Parathyroid adenoma (tissue), 2 donors: ENCODE data around the gene STX8.

Experiments used
- H2AFZ ChIP-seq: fragments of 300-600 bp; sonication (generic); one replicate; pipeline ENCODE4 v1.7.0; 2017; ENCODE audit warnings: antibody characterized with exemption, mild to moderate bottlenecking
- H3K27ac ChIP-seq: fragments of 300-600 bp; sonication (generic); one replicate; pipeline ENCODE4 v1.7.0; 2017
- H3K27me3 ChIP-seq: fragments of 300-600 bp; sonication (generic); one replicate; pipeline ENCODE4 v1.7.0; 2017; ENCODE audit warnings: low read length; ENCODE audit not compliant: control insufficient read depth, insufficient read depth
- H3K36me3 ChIP-seq: fragments of 300-600 bp; sonication (generic); one replicate; pipeline ENCODE4 v1.7.0; 2017; ENCODE audit warnings: low read length; ENCODE audit not compliant: control insufficient read depth, insufficient read depth
- H3K4me1 ChIP-seq: fragments of 300-600 bp; sonication (generic); one replicate; pipeline ENCODE4 v1.7.0; 2017; ENCODE audit warnings: control low read depth
- H3K4me2 ChIP-seq: fragments of 300-600 bp; sonication (generic); one replicate; pipeline ENCODE4 v1.7.0; 2017; ENCODE audit warnings: low read length
- H3K4me3 ChIP-seq: fragments of 300-600 bp; sonication (generic); one replicate; pipeline ENCODE4 v1.7.0; 2017; ENCODE audit warnings: low read depth, low read length
- H3K79me2 ChIP-seq: fragments of 300-600 bp; sonication (generic); one replicate; pipeline ENCODE4 v1.7.0; 2017; ENCODE audit warnings: control low read depth
- H3K9ac ChIP-seq: fragments of 300-600 bp; sonication (generic); one replicate; pipeline ENCODE4 v1.7.0; 2017; ENCODE audit warnings: mild to moderate bottlenecking
- H3K9me3 ChIP-seq: fragments of 300-600 bp; sonication (generic); one replicate; pipeline ENCODE4 v1.7.0; 2017; ENCODE audit warnings: low read length; ENCODE audit not compliant: control insufficient read depth
- CTCF ChIP-seq: fragments of 300-600 bp; sonication (generic); IDR thresholded peaks from one replicate; pipeline ENCODE4 v1.7.0; 2017; ENCODE audit warnings: antibody characterized with exemption, mild to moderate bottlenecking
- donor health status: primary hyperparathyroidism.

The STX8 gene

GRCh38 chr17:9256751-9257629 lies 318.6 kb downstream of the STX8 start:
- Histone ChIP-seq H3K4me2 (no peak overlapping the region), H2AFZ (no peak overlapping the region), H3K27ac (no peak overlapping the region), H3K4me3 (no peak overlapping the region), H3K4me1 (no peaks in the 10 kb centered on the region), H3K9ac (no peak overlapping the region), H3K9me3 (no peaks in the 10 kb centered on the region), H3K36me3 (no peaks in the 10 kb centered on the region), H3K27me3 (no peaks in the 10 kb centered on the region), H3K79me2 (no peaks in the 10 kb centered on the region)
- no peak for TF ChIP-seq CTCF

- Histone ChIP-seq H3K4me2 (no peak overlapping the region), H2AFZ (no peak overlapping the region), H3K9ac (no peak overlapping the region), H3K79me2 (no peaks in the 10 kb centered on the region), H3K4me1 (no peaks in the 10 kb centered on the region), H3K4me3 (no peak overlapping the region), H3K36me3 (no peaks in the 10 kb centered on the region), H3K27ac (no peak overlapping the region), H3K9me3 (no peaks in the 10 kb centered on the region), H3K27me3 (no peaks in the 10 kb centered on the region)
- TF ChIP-seq CTCF, result no peak
Observed at GRCh38 chr17:9256361-9256750, 319.3 kb downstream of the STX8 start.

- no peaks in the 10 kb centered on the region for H3K36me3 ChIP-seq
- no peaks in the 10 kb centered on the region for H3K79me2 ChIP-seq
- H3K9ac ChIP-seq, result no peak overlapping the region
- no peak overlapping the region for H3K4me2 ChIP-seq
- no peaks in the 10 kb centered on the region for H3K4me1 ChIP-seq
- H3K4me3 ChIP-seq, result no peak overlapping the region
- no peak overlapping the region for H2AFZ ChIP-seq
- H3K27ac ChIP-seq, result no peak overlapping the region
- no peaks in the 10 kb centered on the region for H3K9me3 ChIP-seq
- no peaks in the 10 kb centered on the region for H3K27me3 ChIP-seq
- TF ChIP-seq CTCF, result no peak
Observed at GRCh38 chr17:9255833-9256232, 319.8 kb downstream of the STX8 start.

GRCh38 chr17:9254841-9255240 lies 320.8 kb downstream of the STX8 start:
- TF ChIP-seq CTCF, result no peak
- H3K4me1 ChIP-seq, result no peaks in the 10 kb centered on the region
- no peak overlapping the region for H3K4me2 ChIP-seq

GRCh38 chr17:9253308-9253707 lies 322.3 kb downstream of the STX8 start:
- Histone ChIP-seq H3K9ac (no peak overlapping the region), H3K36me3 (no peaks in the 10 kb centered on the region), H3K79me2 (no peaks in the 10 kb centered on the region), H3K4me1 (no peaks in the 10 kb centered on the region), H3K9me3 (no peaks in the 10 kb centered on the region), H3K4me2 (no peak overlapping the region), H2AFZ (no peak overlapping the region), H3K4me3 (no peak overlapping the region), H3K27me3 (no peaks in the 10 kb centered on the region), H3K27ac (no peak overlapping the region)
- TF ChIP-seq CTCF, result no peak

More at GRCh38 chr17:9254841-9255240, 320.8 kb downstream of the STX8 start:
- Histone ChIP-seq H3K27me3 (no peaks in the 10 kb centered on the region), H2AFZ (no peak overlapping the region), H3K4me3 (no peak overlapping the region), H3K36me3 (no peaks in the 10 kb centered on the region), H3K27ac (no peak overlapping the region), H3K79me2 (no peaks in the 10 kb centered on the region), H3K9me3 (no peaks in the 10 kb centered on the region), H3K9ac (no peak overlapping the region)
